ENCODE results near the gene GHITM. TPM values are rescaled to one million over a fixed set of nuclear protein-coding genes. Genes with fewer than 3 reads are reported as not detected.
"Not testable (repeated sequence)": the region's sequence is repeated elsewhere in the genome, so short reads cannot be mapped to it uniquely, and the experiment has no call there.

Gene GHITM
- polyA plus RNA-seq, 3 donors: 91.4 to 363 (median 312) TPM

DNA sequence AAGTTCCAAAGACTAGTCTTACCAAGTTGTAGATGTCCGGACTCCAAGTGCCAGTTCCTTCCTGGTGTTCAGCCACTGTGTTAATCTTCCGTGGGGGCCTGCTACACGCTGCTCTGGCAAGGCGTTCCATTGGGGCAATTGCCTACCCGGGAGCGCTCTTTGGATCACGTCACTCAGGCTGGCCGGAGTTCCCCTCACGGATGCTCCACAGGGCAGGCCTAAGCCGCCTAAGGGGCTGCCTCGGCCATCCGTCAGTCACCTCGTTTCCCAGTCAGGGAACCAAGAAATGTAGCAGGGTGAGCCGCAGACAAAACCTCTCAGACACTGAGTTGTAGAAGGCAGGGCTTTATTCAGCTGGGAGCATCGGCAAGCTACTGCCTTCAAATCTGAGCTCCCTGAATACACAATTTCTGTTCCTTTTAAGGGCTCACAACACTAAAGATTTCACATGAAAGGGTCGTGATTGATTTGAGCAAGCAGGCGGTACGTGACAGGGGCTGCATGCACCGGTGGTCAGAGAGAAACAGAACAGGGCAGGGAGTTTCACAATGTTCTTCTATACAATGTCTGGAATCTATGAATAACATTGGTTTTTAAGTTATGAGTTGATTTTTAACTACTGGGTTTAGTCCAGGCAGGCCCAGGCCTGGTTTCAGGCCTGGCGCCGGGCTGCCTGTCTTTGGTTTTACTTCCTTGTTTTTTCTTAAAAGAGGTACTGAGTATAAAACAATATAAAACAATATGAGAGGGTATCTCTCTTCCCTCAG, 32.6 kb downstream of the GHITM start:
- H3K9me3 ChIP-seq (replicated peaks in 1 of 2; ENCODE audit: control insufficient read depth in 1 of 2, insufficient read depth in 1 of 2, low read length in 2 of 2); H3K9ac ChIP-seq (ENCODE audit: insufficient read depth, low read length, poor library complexity, severe bottlenecking); H4K20me1 ChIP-seq (ENCODE audit: insufficient read depth, low read length); H3K4me1 Mint-ChIP-seq; H3K4me2 ChIP-seq (replicated peaks; ENCODE audit: extremely low read depth, low read length, poor library complexity, severe bottlenecking); H3K4me1 ChIP-seq (ENCODE audit: control insufficient read depth in 1 of 2, insufficient read depth in 2 of 2, low read length in 2 of 2); DNase-seq; H3K27ac ChIP-seq (ENCODE audit: low read depth in 1 of 2, low read length in 2 of 2); H3K36me3 ChIP-seq (replicated peaks in 1 of 2; ENCODE audit: control insufficient read depth in 1 of 2, insufficient read depth in 2 of 2, low read length in 2 of 2); intact Hi-C loops (cut with micrococcal nuclease); H3K4me3 ChIP-seq (replicated peaks in 1 of 3; ENCODE audit: low read depth in 2 of 3, low read length in 3 of 3); H3K27me3 ChIP-seq (ENCODE audit: control insufficient read depth in 2 of 2, insufficient read depth in 2 of 2, low read length in 2 of 2); H3K36me3 Mint-ChIP-seq; H3K4me3 Mint-ChIP-seq; H3K27me3 Mint-ChIP-seq (ENCODE audit: low read depth in 3 of 3); H3K79me2 ChIP-seq (ENCODE audit: insufficient read depth, low read length): not testable (repeated sequence)
- H3K27ac Mint-ChIP-seq: peak overlapping the region in 2 of 7 donors; percentile 42 to 59
- H2AFZ ChIP-seq (ENCODE audit: insufficient read depth, low read depth, low read length, poor library complexity, severe bottlenecking): peak overlapping the region; percentile 41
- 95% methylated on average over 9 of the region's 21 CpGs for WGBS (ENCODE audit: insufficient coverage)
- peaks cover 4 to 14% (median 6%) of the 10 kb centered on the region in 7 donors for H3K9me3 Mint-ChIP-seq

DNA sequence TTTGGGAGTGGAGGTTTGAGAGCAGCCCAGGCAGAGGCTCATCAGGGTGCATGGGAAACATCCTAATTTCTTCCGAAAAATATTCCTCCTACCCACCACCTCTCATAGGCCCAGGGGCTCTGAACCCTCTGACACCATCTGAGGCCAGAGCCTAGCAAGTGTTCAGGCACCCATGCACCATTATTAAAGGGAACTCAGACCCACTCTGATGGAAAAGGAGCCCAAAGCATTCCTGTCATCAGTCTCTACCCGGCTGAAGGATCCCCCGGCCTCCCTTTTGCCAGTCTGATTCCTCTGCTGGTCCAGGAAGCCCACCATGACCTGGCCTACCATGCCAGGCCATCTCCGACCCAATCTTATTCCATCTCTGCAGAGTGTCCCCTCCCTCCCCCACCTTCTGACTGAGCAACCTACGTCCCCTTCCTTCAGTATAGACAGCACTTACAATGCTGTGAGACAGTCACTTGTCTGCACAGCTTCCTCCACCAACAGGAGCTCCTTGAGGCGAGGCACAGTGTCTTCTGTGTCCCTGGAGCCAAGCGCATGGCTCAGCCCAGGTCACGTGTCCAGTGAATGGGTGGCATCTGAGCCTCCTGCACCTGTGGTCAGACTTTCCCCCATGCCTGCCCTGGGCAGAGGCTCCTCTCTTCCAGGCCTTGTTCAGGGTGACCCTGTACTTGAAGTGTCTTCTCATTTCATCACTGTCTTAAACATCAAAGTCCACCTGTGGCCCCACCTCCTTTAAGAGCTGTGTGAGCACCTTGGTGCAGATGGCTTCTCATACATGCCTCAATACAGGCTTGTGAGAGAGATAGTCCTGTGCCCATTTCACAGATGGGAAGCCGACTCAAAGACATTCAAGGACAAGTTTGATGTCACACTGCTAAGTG, 33.4 kb downstream of the GHITM start:
- H3K4me1 ChIP-seq (ENCODE audit: control insufficient read depth in 1 of 2, insufficient read depth in 2 of 2, low read length in 2 of 2): no peaks in the 10 kb centered on the region
- no peaks in the 10 kb centered on the region for H4K20me1 ChIP-seq (ENCODE audit: insufficient read depth, low read length)
- Mint-ChIP-seq H3K4me3 (no peak overlapping the region), H3K27ac (peak overlapping the region in 1 of 7 donors; percentile 42), H3K27me3 (ENCODE audit: low read depth in 3 of 3) (peaks cover 0 to 2% (median 0%) of the 10 kb centered on the region in 3 donors), H3K9me3 (peaks cover 0 to 8% (median 2%) of the 10 kb centered on the region in 7 donors), H3K36me3 (no peaks in the 10 kb centered on the region), H3K4me1 (peaks cover 8% of the 10 kb centered on the region)
- no peak overlapping the region for H3K4me2 ChIP-seq (replicated peaks; ENCODE audit: extremely low read depth, low read length, poor library complexity, severe bottlenecking)
- TF ChIP-seq, protein P1, sequence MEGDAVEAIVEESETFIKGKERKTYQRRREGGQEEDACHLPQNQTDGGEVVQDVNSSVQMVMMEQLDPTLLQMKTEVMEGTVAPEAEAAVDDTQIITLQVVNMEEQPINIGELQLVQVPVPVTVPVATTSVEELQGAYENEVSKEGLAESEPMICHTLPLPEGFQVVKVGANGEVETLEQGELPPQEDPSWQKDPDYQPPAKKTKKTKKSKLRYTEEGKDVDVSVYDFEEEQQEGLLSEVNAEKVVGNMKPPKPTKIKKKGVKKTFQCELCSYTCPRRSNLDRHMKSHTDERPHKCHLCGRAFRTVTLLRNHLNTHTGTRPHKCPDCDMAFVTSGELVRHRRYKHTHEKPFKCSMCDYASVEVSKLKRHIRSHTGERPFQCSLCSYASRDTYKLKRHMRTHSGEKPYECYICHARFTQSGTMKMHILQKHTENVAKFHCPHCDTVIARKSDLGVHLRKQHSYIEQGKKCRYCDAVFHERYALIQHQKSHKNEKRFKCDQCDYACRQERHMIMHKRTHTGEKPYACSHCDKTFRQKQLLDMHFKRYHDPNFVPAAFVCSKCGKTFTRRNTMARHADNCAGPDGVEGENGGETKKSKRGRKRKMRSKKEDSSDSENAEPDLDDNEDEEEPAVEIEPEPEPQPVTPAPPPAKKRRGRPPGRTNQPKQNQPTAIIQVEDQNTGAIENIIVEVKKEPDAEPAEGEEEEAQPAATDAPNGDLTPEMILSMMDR (IDR thresholded peaks at IDR 0.05): no peak
- H3K36me3 ChIP-seq (replicated peaks in 1 of 2; ENCODE audit: control insufficient read depth in 1 of 2, insufficient read depth in 2 of 2, low read length in 2 of 2): no peaks in the 10 kb centered on the region
- H3K4me3 ChIP-seq (replicated peaks in 1 of 3; ENCODE audit: low read depth in 2 of 3, low read length in 3 of 3): no peak overlapping the region
- DNase-seq: no peak
- WGBS (ENCODE audit: insufficient coverage): 94% methylated on average over 8 of the region's 9 CpGs
- H3K9ac ChIP-seq (ENCODE audit: insufficient read depth, low read length, poor library complexity, severe bottlenecking): no peak overlapping the region
- H3K9me3 ChIP-seq (replicated peaks in 1 of 2; ENCODE audit: control insufficient read depth in 1 of 2, insufficient read depth in 1 of 2, low read length in 2 of 2): no peaks in the 10 kb centered on the region
- H3K27ac ChIP-seq (ENCODE audit: low read depth in 1 of 2, low read length in 2 of 2): no peak overlapping the region
- H3K79me2 ChIP-seq (ENCODE audit: insufficient read depth, low read length): no peaks in the 10 kb centered on the region
- intact Hi-C loops (cut with micrococcal nuclease): no loop called here
- H3K27me3 ChIP-seq (ENCODE audit: control insufficient read depth in 2 of 2, insufficient read depth in 2 of 2, low read length in 2 of 2): no peaks in the 10 kb centered on the region
- H2AFZ ChIP-seq (ENCODE audit: insufficient read depth, low read depth, low read length, poor library complexity, severe bottlenecking): peak overlapping the region; percentile 41
